COLO668 (cell line): ENCODE results near the gene TSPAN4.

Experiments
- DNase-seq: peaks from one replicate; lab custom pipeline; 2025; ENCODE audit not compliant: unreplicated experiment; lab: John Stamatoyannopoulos, UW

TSPAN4 gene

GRCh38 chr11:863023-863909 lies 20.6 kb downstream of the TSPAN4 start:
- DNase-seq: no peak

- DNase-seq: no peak
These were observed 21.5 kb downstream of the TSPAN4 start for GRCh38 chr11:863910-864827.

- no peak for DNase-seq
These were observed 22.2 kb downstream of the TSPAN4 start for GRCh38 chr11:864898-865297.

GRCh38 chr11:865462-866430 lies 23.1 kb downstream of the TSPAN4 start:
- DNase-seq: no peak

GRCh38 chr11:866481-866880 lies 23.8 kb downstream of the TSPAN4 start:
- no peak for DNase-seq

- no peak for DNase-seq
These were observed 25.3 kb downstream of the TSPAN4 start for GRCh38 chr11:867856-868358.

GRCh38 chr11:868394-868793 lies 25.7 kb downstream of the TSPAN4 start:
- no peak for DNase-seq

- no peak for DNase-seq
These were observed 26.1 kb downstream of the TSPAN4 start for GRCh38 chr11:868802-869201.

- no peak for DNase-seq
These were observed 26.9 kb downstream of the TSPAN4 start for GRCh38 chr11:869399-870126.

- no peak for DNase-seq
These were observed 27.4 kb downstream of the TSPAN4 start for GRCh38 chr11:870127-870413.

GRCh38 chr11:870418-870817 lies 27.8 kb downstream of the TSPAN4 start:
- no peak for DNase-seq

GRCh38 chr11:871472-871871 lies 28.8 kb downstream of the TSPAN4 start:
- no peak for DNase-seq

- no peak for DNase-seq
These were observed 30.1 kb downstream of the TSPAN4 start for GRCh38 chr11:872799-873198.

- no peak for DNase-seq
These were observed 31.1 kb downstream of the TSPAN4 start for GRCh38 chr11:873706-874105.

GRCh38 chr11:875203-875602 lies 32.6 kb downstream of the TSPAN4 start:
- DNase-seq: no peak

GRCh38 chr11:875769-876301 lies 33.2 kb downstream of the TSPAN4 start:
- no peak for DNase-seq

- DNase-seq: no peak
These were observed 33.9 kb downstream of the TSPAN4 start for GRCh38 chr11:876545-876944.

- DNase-seq: no peak
These were observed 34.9 kb downstream of the TSPAN4 start for GRCh38 chr11:877565-877964.

GRCh38 chr11:880447-880846 lies 37.8 kb downstream of the TSPAN4 start:
- no peak for DNase-seq

- no peak for DNase-seq
These were observed 39.9 kb downstream of the TSPAN4 start for GRCh38 chr11:882596-882995.
